Kidney (tissue), 14 donors: ENCODE measurements around the gene SMAD4. TPM values are rescaled to one million over a fixed set of nuclear protein-coding genes. Genes with fewer than 3 reads are reported as not detected.
A peak's percentile ranks its signal among the peaks of the same experiment; 100 is the strongest.
"Not testable (repeated sequence)": the region's sequence is repeated elsewhere in the genome, so short reads cannot be mapped to it uniquely, and the experiment has no call there.

Source experiments
- DNase-seq, 5 donors: peaks; one replicate each; pipeline ENCODE4 v3.0.0-alpha.2; 2013 to 2020
- FAIRE-seq: peaks from 2 replicates; lab custom pipeline; 2012; peaks lifted over from hg19 to GRCh38; lab: Jason Lieb, UNC
- H3K27ac ChIP-seq, 2 donors: one replicate each; pipeline ENCODE4 v1.7.0; 2013; ENCODE audit warnings: low read depth in 2 of 2, low read length in 2 of 2, inconsistent platforms in 1 of 2
- H3K27me3 ChIP-seq: one replicate; pipeline ENCODE4 v1.7.1; 2013; ENCODE audit warnings: low read length, inconsistent platforms; ENCODE audit not compliant: control insufficient read depth, insufficient read depth
- H3K36me3 ChIP-seq, 3 donors: one replicate each; pipeline versions ENCODE4 v1.7.0 to v1.7.1; 2013; ENCODE audit warnings: low read length in 3 of 3, control low read depth in 1 of 3, inconsistent platforms in 1 of 3; ENCODE audit not compliant: insufficient read depth in 3 of 3, control insufficient read depth in 2 of 3
- H3K4me1 ChIP-seq, 3 donors: one replicate each; pipeline versions ENCODE4 v1.7.0 to v1.7.1; 2013; ENCODE audit warnings: low read length in 3 of 3, inconsistent platforms in 1 of 3, low read depth in 1 of 3; ENCODE audit not compliant: control insufficient read depth in 2 of 3, insufficient read depth in 2 of 3
- H3K4me3 ChIP-seq, 3 donors: one replicate each; pipeline versions ENCODE4 v1.7.0 to v1.8.1; 2013; ENCODE audit warnings: low read length in 3 of 3, control low read depth in 1 of 3, inconsistent platforms in 1 of 3
- H3K9ac ChIP-seq, 3 donors: one replicate each; pipeline versions ENCODE4 v1.7.0 to v1.7.1; 2013; ENCODE audit warnings: low read length in 3 of 3, control low read depth in 1 of 3, inconsistent platforms in 1 of 3
- H3K9me3 ChIP-seq, 3 donors: one replicate each; pipeline versions ENCODE4 v1.7.0 to v1.7.1; 2013; ENCODE audit warnings: low read length in 3 of 3, control low read depth in 1 of 3, inconsistent platforms in 1 of 3; ENCODE audit not compliant: control insufficient read depth in 2 of 3, insufficient read depth in 1 of 3
- intact Hi-C: fragments of 100-400 bp; cut with DNase I; formaldehyde crosslinking; loops from one replicate; pipeline ENCODE4 v1.11.1; 2022
- polyA plus RNA-seq: library from polyadenylated mRNA; stranded (reverse); fragments of 350-450 nt; fragmentation: Illumina TruSeq; extraction: RNeasy Lipid Tissue Mini Kit (QIAGEN cat#74804); gene quantifications from one replicate; pipeline ENCODE4 v1.2.3, GENCODE V29; 2014; ENCODE audit warnings: low read depth, low replicate concordance; ENCODE audit not compliant: insufficient read depth
- total RNA-seq: library from RNA; stranded (reverse); fragmentation: NEBNext Ultra II Directional; extraction: Animal tissue kit (Norgen Biotek cat#: 25700); gene quantifications from one replicate; pipeline ENCODE4 v1.2.1, GENCODE V29; 2021
- TF ChIP-seq, protein P1 (sequence below): IDR thresholded peaks from 3 replicates; pipeline ENCODE4 v1.5.1; 2012; ENCODE audit warnings: mild to moderate bottlenecking, moderate library complexity, borderline replicate concordance; ENCODE audit not compliant: insufficient read depth; ENCODE audit errors: extremely low read depth
- donor health status: control.
- donor health status: control.
- donor health status: control.
- donor health status: control.
- donor health status: control.
- donor health status: DM: yes; HTN: yes; CAD: no.
- donor health status: Normal renal cell carcinoma (clear cell type).

Gene SMAD4
- total and polyA plus RNA-seq, 2 donors from 2014 or later = 22.2 to 126 TPM

DNA sequence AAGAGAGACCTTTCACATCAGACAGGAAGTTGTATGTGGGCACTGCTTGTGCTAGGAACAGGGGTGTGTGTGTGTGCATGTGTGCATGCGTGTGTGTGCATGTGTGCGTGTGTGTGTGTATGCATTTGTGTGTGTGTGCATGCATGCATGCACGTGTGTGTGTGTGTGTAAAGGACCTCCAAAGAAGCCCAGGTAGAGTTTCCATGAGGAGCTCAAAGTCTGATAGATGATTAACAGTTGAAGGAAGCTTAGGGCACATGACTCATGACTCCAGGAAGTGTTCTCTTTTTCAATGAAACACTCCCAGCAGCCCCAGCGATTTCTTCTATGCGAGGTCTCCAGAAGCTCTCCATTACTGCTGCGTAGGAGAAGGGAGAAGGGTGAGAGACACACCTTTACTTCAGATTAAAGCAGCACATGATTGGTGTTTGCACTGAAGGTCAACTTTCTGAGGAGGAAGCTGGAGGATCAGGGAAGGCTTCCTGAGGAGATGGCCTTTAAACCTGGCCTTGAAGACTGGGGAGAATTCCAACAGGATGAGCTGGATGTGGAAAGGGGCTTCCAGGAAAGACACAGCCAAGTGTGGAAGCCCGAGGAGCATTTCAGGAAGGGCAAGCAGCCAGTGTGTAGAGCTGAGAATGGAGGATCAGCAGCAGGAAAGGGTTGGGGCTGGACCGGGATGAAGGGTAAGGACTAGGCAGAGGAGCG, 77.7 kb downstream of the SMAD4 start:
- Histone ChIP-seq H3K36me3 (no peaks in the 10 kb centered on the region), H3K27ac (no peak overlapping the region), H3K27me3 (no peaks in the 10 kb centered on the region), H3K4me3 (no peak overlapping the region), H3K9ac (no peak overlapping the region), H3K4me1 (no peaks in the 10 kb centered on the region), H3K9me3 (peaks cover 0 to 2% (median 0%) of the 10 kb centered on the region in 3 donors)
- TF ChIP-seq, protein P1, sequence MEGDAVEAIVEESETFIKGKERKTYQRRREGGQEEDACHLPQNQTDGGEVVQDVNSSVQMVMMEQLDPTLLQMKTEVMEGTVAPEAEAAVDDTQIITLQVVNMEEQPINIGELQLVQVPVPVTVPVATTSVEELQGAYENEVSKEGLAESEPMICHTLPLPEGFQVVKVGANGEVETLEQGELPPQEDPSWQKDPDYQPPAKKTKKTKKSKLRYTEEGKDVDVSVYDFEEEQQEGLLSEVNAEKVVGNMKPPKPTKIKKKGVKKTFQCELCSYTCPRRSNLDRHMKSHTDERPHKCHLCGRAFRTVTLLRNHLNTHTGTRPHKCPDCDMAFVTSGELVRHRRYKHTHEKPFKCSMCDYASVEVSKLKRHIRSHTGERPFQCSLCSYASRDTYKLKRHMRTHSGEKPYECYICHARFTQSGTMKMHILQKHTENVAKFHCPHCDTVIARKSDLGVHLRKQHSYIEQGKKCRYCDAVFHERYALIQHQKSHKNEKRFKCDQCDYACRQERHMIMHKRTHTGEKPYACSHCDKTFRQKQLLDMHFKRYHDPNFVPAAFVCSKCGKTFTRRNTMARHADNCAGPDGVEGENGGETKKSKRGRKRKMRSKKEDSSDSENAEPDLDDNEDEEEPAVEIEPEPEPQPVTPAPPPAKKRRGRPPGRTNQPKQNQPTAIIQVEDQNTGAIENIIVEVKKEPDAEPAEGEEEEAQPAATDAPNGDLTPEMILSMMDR = no peak
- FAIRE-seq = no peak
- intact Hi-C loops = loop anchor here (10.0 kb wide), 1 partner anchor 287 kb away; no protein-coding TSS in a partner anchor
- DNase-seq = no peak

DNA sequence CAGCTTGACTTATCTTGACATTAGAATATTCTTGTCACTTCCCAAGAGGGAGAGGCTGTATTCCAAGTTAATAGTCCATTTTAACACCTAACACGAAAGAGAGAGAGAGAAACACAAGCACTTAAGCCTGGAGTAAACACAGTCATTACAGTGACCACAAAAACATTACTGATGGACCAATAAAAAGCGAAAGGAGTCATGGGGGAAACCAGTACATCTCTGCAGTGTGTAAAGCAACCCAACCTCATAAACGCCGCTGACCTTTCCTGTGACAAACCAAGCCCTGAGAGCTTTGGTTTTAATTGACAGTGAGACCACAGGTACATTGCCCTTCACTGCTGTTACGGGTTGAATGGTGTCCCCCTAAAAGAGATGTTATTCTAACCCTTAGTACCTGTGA, 78.3 kb downstream of the SMAD4 start:
- Histone ChIP-seq H3K4me1 (no peaks in the 10 kb centered on the region), H3K4me3 (no peak overlapping the region), H3K27me3 (no peaks in the 10 kb centered on the region), H3K36me3 (no peaks in the 10 kb centered on the region), H3K9ac (no peak overlapping the region), H3K9me3 (no peaks in the 10 kb centered on the region), H3K27ac (no peak overlapping the region)
- FAIRE-seq (no peak), DNase-seq (no peak)
- intact Hi-C loops = loop anchor here (10.0 kb wide), 1 partner anchor 286 kb away; no protein-coding TSS in a partner anchor
- TF ChIP-seq, protein P1 = no peak

DNA sequence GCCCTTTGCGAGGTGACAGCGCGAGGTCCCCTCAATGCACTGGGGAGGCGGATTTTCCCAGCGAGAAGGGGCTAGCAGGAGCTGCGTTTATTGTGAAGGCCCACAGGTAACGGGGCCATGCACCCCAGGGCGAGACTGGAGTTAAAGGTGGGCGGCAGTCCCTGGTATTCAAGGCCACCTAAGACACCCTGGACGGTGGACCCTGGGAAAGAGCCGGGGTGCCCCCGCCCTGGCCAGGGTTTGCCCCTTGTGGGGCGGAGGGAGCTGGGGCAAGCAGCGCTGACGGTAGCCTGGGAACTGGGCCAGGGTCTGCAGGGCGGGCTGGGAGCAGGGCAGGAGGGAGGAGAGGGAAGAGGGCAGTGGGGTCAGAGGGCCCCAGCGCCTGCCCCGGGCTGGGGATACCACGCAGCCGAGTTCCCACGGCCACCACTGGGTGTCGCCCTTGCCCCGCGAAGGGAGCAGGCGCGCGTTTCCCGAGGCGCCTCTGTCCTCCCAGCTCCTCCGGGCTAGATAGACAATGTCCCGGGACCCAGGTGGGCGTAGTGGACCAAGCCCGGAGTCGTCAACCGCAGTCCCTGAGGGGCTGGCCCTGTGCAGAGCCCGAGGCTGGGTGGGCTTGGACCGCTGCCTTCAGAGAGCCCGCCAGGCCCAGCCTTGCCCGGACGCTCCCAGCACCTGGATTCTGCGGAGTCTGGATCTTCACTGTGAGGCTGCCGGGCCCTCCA, 80.2 kb downstream of the SMAD4 start:
- no peaks in the 10 kb centered on the region for H3K27me3 ChIP-seq
- TF ChIP-seq, protein P1 = peak; percentile 94
- peak; percentile 43 to 87 (median 71) for DNase-seq
- H3K36me3 ChIP-seq = no peaks in the 10 kb centered on the region
- no peak overlapping the region for H3K27ac ChIP-seq
- intact Hi-C loops = loop anchor here (10.0 kb wide), 1 partner anchor 505 kb away; no protein-coding TSS in a partner anchor
- H3K4me1 ChIP-seq = no peaks in the 10 kb centered on the region
- no peaks in the 10 kb centered on the region for H3K9me3 ChIP-seq
- H3K4me3 ChIP-seq = no peak overlapping the region
- no peak for FAIRE-seq
- no peak overlapping the region for H3K9ac ChIP-seq

DNA sequence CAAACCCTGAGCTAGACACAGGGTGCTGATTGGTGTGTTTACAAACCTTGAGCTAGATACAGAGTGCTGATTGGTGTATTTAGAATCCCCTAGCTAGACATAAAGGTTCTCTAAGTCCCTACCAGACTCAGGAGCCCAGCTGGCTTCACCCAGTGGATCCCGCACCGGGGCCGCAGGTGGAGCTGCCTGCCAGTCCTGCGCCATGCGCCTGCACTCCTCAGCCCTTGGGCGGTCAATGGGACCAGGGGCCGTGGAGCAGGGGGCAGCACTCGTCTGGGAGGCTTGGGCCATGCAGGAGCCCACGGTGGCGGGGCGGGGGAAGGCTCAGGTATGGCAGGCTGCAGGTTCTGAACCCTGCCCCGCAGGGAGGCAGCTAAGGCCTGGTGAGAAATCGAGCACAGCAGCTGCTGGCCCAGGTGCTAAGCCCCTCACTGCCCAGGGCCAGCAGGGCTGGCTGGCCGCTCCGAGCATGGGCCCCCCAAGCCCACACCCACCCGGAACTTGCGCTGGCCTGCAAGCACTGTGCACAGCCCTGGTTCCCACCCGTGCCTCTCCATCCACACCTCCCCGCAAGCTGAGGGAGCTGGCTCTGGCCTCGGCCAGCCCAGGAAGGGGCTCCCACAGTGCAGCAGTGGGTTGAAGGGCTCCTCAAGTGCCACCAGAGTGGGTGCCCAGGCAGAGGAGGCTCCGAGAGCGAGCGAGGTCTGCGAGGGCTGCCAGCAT, 81.8 kb downstream of the SMAD4 start:
- not testable (repeated sequence) for DNase-seq, H3K27ac ChIP-seq, H3K4me1 ChIP-seq, FAIRE-seq, H3K36me3 ChIP-seq, H3K4me3 ChIP-seq, H3K9ac ChIP-seq, H3K27me3 ChIP-seq, H3K9me3 ChIP-seq
- intact Hi-C loops = loop anchor here (10.0 kb wide), 1 partner anchor 503 kb away; no protein-coding TSS in a partner anchor

DNA sequence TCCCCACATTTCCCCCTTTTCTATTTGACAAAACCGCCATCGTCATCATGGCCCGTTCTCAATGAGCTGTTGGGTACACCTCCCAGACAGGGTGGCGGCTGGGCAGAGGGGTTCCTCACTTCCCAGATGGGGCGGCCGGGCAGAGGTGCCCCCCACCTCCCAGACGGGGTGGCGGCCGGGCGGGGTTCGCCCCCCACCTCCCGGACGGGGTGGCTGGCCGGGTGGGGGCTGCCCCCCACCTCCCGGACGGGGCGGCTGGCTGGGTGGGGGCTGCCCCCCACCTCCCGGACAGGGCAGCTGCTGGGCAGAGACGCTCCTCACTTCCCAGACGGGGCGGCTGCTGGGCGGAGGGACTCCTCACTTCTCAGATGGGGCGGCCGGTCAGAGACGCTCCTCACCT, 87.0 kb downstream of the SMAD4 start:
- DNase-seq, H3K27me3 ChIP-seq, H3K4me3 ChIP-seq, H3K36me3 ChIP-seq, H3K9me3 ChIP-seq, FAIRE-seq, H3K9ac ChIP-seq, H3K4me1 ChIP-seq, H3K27ac ChIP-seq: not testable (repeated sequence)
- intact Hi-C loops = loop anchor here (10.0 kb wide), 1 partner anchor 498 kb away; no protein-coding TSS in a partner anchor
